ENCODE measurements around the gene PDK2.

GRCh38 chr17:50146927-50147665 lies 51.9 kb downstream of the PDK2 start:
- TF ChIP-seq CTCF (IDR thresholded peaks at IDR 0.05): no peak
- no peak for TF ChIP-seq EZH2phosphoT487 (IDR thresholded peaks at IDR 0.05)

Data from neural progenitor cell (in vitro differentiated cells).